NCI-H460 (cell line): ENCODE results near the gene CNGB1. TPM values are rescaled to one million over a fixed set of nuclear protein-coding genes. Genes with fewer than 3 reads are reported as not detected.
"Not testable (repeated sequence)": the region's sequence is repeated elsewhere in the genome, so short reads cannot be mapped to it uniquely, and the experiment has no call there.

Experiments used
- DNase-seq: peaks from one replicate; pipeline ENCODE4 v3.0.0-alpha.2; 2016; ENCODE audit warnings: low read depth; ENCODE audit errors: extremely low read depth
- total RNA-seq: library from RNA; depleted of rRNA; stranded (reverse); fragments of >200 nt; shearing (Covaris generic); gene quantifications from 2 replicates; pipeline ENCODE4 v1.2.3, GENCODE V29; 2014

The CNGB1 gene
- total RNA-seq, 1 experiment from 2014 or later, result not detected

- DNase-seq, result no peak
Measured at GRCh38 chr16:57938936-57939871, 31.7 kb downstream of the CNGB1 start.

DNA sequence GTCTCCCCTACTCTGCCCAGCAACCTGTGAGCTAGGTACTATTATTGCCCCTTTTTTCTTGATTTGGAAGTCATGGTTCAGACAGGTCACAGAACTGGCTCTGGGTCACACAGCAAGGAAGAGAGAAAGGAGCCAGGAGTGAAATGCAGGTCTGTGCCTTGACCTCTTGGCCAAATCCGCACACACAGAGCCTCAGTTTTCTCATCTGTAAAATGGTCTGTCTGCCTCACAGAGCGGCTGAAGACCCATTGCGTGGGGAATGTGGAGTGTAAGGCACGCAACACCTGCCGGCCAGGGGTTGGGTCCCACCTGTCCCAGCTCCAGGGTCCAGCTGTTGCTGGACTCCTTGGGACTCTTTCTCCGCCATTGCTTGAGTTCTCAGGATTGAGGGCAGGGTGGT is 32.4 kb downstream of the CNGB1 start:
- no peak for DNase-seq

- DNase-seq, result no peak
Measured at GRCh38 chr16:57937861-57938260, 33.1 kb downstream of the CNGB1 start.

DNA sequence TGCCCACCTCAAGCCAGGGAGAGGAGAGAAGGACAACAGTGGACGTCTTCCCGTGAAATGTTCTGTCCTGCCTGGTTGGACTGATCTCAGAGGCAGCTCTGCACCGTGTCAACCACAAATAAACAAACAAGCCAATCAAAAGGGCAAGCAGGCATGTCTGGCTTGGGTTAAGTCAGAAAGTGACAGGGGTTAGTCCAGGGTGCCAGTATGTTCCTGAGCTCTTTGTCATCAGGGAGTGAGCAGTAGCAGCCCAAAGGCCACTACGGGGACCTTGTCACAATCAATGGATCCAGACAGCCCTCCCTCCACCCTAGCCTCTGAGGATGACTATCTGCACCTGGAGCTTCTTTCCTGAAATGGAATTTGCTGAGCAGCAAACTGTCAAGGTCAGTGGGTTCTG is 35.0 kb downstream of the CNGB1 start:
- DNase-seq, result no peak

DNA sequence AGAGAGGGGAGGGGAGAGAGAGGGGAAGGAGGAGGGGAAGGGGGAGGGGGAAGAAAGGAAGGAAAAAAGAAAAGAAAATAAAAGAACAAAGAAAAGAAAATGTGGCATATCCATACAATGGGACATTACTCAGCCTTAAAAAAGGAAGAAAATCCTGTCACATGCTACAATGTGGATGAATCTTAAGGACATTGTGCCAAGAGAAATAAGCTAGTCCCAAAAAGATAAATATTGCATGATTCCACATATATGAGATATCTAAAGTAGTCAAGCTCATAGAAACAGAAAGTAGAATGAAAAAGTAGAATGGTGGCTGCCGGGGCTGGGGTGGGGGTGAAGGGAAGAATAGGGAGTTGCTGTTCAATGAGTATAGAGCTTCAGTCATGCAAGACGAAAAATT is 40.4 kb downstream of the CNGB1 start:
- DNase-seq, result no peak

DNA sequence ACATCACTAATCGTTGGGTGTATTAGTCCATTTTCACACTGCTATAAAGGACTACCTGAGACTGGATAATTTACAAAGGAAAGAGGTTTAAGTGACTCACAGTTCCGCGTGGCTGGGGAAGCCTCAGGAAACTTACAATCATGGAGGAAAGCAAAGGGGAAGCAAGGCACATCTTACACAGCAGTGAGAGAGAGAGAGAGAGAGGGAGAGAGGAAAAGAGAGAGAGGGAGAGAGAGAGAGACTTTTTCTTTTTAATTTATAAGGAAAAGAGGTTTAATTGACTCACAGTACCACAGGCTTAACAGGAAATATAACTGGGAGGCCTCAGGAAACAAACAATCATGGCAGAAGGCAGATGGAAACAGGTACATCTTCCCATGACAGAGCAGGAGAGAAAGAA is 41.7 kb downstream of the CNGB1 start:
- DNase-seq, result no peak

- no peak for DNase-seq
Measured at GRCh38 chr16:57926041-57926440, 44.9 kb downstream of the CNGB1 start.

DNA sequence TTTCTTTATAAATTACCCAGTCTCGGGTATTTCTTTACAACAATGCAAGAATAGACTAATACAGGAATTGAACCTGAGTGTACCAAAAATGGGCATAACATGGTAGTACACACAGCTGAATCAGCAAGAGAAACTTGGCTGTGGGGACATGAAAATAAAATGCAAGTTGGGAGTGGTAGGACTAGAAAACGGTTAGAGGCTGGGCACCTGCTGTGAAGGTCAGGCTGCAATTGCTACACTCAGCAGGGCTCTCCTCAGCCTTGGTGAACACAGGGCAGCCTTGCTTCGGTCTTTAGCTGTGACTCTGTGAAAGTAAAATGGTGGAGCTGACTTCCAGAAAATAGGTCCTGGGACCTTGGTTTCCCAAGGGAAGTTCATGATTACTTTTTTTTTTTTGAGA is 45.6 kb downstream of the CNGB1 start:
- DNase-seq, result no peak

DNA sequence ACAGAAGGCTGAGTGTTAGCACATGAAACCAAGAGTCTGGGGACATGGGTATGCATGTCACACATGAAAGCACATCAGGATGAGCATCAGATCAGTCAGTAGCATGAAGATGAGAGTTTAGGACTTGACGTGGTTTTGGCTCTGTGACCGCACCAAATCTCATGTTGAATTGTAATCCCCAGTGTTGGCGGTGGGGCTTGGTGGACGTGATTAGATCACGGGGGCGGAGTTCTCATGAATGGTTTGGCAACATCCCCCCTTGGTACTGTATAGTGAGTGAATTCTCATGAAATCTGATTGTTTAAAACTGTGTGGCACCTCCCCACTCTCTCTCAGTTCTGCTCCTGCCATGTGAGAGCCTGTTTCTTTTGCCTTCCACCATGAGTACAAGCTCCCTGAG is 46.4 kb downstream of the CNGB1 start:
- no peak for DNase-seq

- DNase-seq, result no peak
Measured at GRCh38 chr16:57923841-57924240, 47.1 kb downstream of the CNGB1 start.

DNA sequence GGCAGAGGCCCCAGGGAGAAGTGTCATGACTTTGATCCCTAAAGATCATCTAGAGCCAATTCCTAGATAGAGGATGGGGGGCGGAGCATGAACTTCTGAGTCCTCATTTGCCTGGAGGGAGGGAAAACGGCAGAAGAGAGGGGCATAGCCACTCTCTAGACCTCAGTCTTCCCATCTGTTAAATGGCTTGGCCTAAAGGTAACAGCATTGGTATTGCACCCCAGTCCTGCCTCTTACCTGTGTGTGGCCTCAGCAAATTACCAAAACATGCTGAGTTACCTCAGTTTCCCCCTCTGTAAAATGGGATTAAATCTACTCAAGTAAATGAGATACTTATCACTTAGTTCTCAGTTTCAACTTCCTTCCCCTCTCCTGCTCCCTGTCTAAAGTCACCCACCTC is 47.5 kb downstream of the CNGB1 start:
- no peak for DNase-seq

DNA sequence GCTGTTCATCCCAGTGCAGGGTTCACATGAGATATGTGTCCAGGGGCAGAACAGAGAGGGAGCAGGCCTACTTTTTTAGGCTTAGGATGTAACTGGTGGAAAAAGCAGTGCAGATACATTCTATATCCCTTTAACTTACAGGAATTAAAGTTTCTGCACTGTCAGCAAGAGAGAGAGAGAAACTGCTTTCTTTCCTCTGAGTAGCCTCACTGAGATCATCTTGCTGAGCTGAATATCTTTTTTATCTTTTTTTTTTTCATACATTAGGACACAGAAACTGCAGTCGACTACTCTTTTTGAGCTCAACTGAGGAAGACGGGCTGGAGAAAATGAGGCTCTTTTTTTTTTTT is 50.1 kb downstream of the CNGB1 start:
- DNase-seq, result no peak

DNA sequence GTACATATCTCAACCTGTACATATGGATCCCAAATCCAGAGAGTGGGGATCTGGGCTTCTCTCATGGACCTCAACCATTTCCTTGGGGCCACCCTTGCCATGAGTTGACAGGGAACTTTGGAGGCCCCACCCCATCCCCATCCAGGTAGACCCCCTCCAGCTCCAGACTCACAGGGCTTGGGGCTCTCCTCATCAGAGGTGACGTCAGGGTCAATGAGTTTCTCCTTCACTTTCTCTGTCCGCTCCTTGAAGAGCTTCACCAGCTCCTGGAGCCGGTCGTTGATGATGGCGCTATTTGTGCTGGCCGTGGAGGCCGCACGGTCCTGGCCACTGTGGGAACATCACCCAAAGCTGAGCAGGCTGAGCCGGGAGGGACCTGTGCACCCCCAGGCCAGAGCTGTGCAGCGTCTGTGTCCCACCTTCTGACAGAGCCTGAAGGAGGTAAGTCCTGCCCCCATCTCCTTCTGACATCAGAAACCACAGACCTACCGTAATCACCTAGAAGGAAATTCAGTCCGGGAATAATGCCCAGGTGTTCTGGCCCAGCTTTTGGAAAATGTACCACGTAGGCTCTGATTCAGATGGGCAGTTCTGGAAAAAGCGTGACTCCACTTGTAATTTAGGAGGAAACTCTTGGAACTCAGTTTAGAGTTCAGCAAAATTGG is 50.6 kb downstream of the CNGB1 start:
- DNase-seq, result no peak

DNA sequence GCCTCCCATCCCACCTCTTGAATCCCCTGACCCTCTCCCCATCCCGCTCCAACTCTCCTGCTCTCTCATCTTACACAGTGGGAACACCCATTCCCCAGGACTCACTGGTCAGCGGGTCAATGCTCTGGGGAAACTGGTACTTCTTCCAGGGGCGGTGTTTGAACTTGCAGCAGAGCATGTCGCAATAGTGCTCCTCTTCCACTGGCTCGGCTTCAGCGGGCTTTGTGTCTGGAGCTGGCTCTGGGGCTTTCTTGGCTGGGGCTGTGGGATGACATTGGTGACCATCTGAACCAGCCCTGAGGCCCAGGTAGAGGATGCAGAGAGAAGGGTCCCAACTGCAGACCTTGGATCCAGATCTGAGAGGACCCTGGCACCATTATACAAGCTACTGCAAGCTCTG is 51.9 kb downstream of the CNGB1 start:
- no peak for DNase-seq

DNA sequence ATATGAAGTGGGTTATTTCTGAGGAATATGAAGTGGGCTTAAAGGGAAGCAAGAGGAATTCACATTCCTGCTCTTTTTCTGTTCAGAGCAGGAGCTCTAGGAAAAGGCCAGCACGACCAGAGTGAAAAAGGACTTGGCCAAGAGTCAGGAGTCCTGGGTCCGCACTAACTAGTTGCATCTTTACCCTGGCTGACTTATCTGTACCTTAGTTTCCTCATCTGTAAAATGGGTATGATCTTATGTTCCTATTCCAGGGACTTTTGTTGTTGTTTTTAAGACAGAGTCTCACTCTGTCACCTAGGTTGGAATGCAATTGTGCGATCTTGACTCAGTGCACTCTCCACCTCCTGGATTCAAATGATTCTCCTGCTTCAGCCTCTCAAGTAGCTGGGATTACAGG is 52.5 kb downstream of the CNGB1 start:
- DNase-seq, result no peak

GRCh38 chr16:57917929-57918328 is 53.0 kb downstream of the CNGB1 start:
- not testable (repeated sequence) for DNase-seq

GRCh38 chr16:57917489-57917888 is 53.4 kb downstream of the CNGB1 start:
- not testable (repeated sequence) for DNase-seq

GRCh38 chr16:57916735-57917438 is 54.0 kb downstream of the CNGB1 start:
- DNase-seq, result no peak

DNA sequence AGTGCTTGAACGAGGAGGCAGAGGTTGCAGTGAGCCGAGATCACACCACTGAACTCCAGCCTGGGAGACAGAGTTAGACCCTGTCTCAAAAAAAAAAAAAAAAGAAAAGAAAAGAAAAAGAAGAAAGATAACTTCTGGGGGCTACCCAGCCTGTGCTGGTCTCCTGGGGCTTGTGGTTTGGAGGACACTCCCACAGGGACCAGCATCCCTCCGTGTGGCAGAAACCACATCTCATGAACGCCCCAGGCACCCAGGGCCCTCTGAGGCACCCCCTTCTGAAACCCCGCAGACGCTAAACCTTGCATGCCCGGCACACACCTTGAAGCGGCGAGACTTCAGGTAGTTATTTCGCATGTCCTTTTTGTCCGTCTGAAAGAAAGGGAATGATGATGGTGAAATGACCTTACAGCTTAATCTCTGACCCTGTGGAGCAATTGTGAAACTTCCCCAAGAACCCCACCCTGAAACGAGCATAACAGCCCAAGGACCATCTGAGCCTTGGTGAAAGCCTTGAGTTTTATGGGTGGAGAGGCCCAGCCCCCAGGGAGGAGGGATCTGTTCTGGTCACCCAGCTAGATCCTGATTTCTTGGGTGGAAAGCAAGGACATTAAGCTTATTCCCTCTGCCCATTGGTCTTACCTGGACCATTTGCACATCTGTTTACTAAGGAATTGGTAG is 55.0 kb downstream of the CNGB1 start:
- no peak for DNase-seq

DNA sequence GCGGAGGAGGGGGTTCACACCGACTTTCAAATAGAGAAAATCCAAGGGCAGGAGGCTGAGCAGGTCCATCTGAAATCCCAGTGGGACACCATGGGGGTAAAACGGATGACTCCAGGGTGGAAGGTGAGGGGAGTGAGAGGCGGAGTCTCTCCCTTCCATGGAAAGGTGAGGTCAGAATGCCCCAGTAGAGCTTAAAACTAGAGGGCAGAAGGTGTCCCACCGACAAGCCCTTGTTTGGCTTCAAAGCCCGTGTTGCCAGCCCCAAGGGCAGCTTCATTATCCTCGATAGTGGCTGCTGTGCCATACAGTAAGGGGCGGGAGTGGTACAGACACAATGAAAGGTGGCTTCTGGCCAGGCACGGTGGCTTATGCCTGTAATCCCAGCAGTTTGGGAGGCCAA is 55.7 kb downstream of the CNGB1 start:
- DNase-seq, result no peak
